Fibroblast of villous mesenchyme (primary cell): ENCODE data around the gene SMARCA4. TPM values are rescaled to one million over a fixed set of nuclear protein-coding genes. Genes with fewer than 3 reads are reported as not detected.

Source experiments
- DNase-seq: peaks from one replicate; pipeline ENCODE4 v3.0.0-alpha.2; 2010; ENCODE audit warnings: low read depth
- H3K4me3 ChIP-seq: 2 replicates; pipeline ENCODE4 v1.5.1; 2011; ENCODE audit warnings: low read depth, mild to moderate bottlenecking, low read length
- CTCF ChIP-seq: IDR thresholded peaks from 2 replicates; pipeline ENCODE4 v1.5.1; 2012; ENCODE audit warnings: low read depth, mild to moderate bottlenecking, low read length; ENCODE audit not compliant: insufficient read depth
- total RNA-seq: library from RNA; depleted of rRNA; stranded (reverse); fragments of >200 nt; gene quantifications from 2 replicates; pipeline ENCODE4 v1.2.3, GENCODE V29; 2012

SMARCA4 gene
- total RNA-seq, 1 donor, result 96.7 TPM

DNA sequence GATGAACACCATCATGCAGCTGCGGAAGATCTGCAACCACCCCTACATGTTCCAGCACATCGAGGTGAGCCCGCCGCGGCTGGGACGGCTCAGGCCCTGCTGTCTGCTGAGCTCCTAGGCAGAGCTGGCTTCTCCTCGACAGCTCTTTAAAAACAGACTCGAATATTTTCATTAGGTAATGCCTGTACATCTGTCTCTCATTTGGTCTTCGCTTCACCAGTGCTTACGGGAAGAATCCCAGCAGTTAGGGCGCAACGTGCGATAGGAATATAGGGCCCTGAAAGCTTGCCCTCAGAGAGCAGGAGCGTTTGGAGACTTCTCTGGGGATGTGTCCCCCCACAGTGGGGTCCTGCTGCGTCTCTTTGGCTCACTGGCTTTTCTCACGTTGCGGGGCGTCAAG, 64.6 kb downstream of the SMARCA4 start:
- no peak for TF ChIP-seq CTCF
- no peak for DNase-seq
- no peak overlapping the region for H3K4me3 ChIP-seq

GRCh38 chr19:11025997-11026396, 65.2 kb downstream of the SMARCA4 start:
- no peak for DNase-seq
- no peak overlapping the region for H3K4me3 ChIP-seq
- no peak for TF ChIP-seq CTCF

DNA sequence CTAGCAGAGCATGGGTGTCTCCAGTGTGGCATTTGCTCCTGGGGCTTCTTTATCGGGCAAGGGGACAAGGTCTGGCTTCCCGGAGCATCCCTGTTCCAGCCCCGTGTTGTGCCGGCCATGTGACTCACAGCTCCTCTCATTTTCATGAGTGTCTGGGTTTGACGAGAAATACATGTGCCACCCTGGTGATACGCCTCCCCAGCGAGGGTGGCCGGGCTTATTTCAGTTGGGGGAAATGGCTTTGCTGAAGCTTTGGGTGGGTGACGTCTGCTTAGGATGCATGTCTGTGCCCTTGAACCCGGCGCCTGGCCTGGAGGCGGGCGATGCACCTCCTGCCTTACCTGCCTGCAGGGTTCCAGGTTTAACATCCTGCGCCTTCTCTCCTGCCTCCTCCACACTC, 66.6 kb downstream of the SMARCA4 start:
- no peak for TF ChIP-seq CTCF
- DNase-seq, result no peak

GRCh38 chr19:11028146-11028545, 67.3 kb downstream of the SMARCA4 start:
- H3K4me3 ChIP-seq, result no peak overlapping the region
- no peak for TF ChIP-seq CTCF
- DNase-seq, result no peak

More for the DNA sequence above, 66.6 kb downstream of the SMARCA4 start:
- H3K4me3 ChIP-seq, result no peak overlapping the region

DNA sequence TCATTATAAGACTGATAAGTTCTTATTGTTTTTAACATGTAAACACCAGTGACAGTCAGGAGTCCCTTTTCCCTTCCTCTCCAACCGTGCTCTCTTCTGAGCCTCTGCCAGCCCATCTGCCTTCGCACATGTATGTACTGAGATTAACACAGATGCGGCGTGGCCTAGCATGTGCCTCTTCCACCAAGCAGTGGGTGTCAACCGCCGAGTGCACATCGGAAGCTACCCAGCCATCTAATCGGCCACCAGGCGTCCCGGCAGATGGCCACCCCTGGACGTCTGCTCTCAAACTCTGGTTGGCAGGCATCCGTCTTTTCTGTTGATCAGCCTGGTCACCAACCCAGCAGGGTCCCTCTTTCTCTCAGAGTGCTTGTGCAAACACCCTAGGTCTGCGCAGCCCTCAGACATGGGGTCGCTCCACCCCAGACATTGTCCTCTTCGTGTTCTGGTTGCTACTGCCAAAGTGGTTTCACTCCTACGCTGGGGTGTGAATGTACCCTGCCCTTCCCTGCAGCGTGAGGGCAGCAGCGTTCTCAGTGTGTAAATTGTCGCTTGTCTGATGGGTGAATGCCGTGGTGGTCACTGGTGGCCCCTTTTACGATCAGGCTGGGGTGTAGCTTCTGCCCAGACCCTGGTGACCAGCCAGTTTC, 70.7 kb downstream of the SMARCA4 start:
- no peak overlapping the region for H3K4me3 ChIP-seq
- TF ChIP-seq CTCF, result no peak
- no peak for DNase-seq

- no peak overlapping the region for H3K4me3 ChIP-seq
- DNase-seq, result no peak
- no peak for TF ChIP-seq CTCF
Observed at GRCh38 chr19:11033251-11033650, 72.4 kb downstream of the SMARCA4 start.

- H3K4me3 ChIP-seq, result no peak overlapping the region
- no peak for DNase-seq
- TF ChIP-seq CTCF, result no peak
Observed at GRCh38 chr19:11033763-11034162, 72.9 kb downstream of the SMARCA4 start.
